Stimulated activated CD8-positive, alpha-beta memory T cell treated with anti-CD3 and anti-CD28 coated beads, Interleukin-4, amount 100 ng/mL, for 4 hours (primary cell): Measurements from ENCODE around the gene SLC25A47.

ENCODE experiments used
- DNase-seq, 2 donors: peaks; one replicate each; pipeline ENCODE4 v3.0.0-alpha.2; 2020; ENCODE audit warnings: low read depth in 2 of 2, low spot score in 1 of 2

SLC25A47 gene

DNA sequence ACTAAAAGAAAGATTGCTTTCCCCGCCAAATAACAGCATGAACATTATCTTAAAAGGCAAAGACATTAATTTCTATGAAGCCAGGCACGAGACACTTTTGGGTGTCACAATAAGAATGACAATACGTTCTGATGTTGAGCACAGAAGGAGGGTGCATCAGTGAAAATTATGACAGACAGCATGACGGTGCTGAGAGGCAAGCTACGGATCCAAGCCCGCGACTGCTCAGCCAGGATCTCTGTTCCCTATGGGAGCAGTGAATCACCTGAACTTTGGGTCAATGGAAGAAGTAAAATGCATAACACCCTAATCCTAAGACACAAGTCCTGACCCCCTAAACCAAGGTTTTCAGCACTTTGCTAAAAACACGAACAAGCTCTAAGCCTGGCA is 51.7 kb downstream of the SLC25A47 start:
- DNase-seq = no peak

DNA sequence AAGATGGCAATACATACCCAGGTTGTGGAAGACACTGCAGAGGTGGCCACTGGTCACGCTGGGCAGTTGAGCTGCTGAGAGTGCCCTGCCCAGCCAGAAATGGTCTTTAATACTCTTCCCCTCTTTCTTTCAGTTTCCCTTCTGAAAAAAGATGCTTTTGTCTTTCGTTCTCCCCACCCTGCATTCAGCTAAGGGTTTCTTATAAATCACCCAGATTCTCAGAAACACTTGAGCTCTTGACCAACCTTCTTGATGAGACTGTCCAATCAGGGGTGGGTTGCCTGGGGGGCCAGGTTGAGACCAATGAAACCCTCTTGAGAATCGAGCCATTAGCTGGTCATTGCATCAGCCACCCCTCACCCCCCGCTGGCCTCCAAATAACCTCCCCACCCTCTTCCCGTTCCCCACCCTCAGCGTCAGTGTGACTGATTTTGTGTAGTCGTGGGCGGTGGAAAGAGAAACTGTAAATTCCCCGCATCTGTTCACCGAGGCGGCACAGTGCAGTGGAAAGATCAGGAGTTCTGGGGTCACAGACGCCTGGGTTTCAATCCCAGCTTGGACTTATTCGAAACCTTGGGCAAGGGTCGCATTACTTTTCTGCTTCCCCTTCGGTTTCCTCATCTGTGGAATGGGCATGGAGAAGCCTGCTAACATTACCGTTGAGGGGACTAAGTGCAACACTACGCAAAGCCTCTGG is 52.3 kb downstream of the SLC25A47 start:
- peak; percentile 61 to 75 for DNase-seq

DNA sequence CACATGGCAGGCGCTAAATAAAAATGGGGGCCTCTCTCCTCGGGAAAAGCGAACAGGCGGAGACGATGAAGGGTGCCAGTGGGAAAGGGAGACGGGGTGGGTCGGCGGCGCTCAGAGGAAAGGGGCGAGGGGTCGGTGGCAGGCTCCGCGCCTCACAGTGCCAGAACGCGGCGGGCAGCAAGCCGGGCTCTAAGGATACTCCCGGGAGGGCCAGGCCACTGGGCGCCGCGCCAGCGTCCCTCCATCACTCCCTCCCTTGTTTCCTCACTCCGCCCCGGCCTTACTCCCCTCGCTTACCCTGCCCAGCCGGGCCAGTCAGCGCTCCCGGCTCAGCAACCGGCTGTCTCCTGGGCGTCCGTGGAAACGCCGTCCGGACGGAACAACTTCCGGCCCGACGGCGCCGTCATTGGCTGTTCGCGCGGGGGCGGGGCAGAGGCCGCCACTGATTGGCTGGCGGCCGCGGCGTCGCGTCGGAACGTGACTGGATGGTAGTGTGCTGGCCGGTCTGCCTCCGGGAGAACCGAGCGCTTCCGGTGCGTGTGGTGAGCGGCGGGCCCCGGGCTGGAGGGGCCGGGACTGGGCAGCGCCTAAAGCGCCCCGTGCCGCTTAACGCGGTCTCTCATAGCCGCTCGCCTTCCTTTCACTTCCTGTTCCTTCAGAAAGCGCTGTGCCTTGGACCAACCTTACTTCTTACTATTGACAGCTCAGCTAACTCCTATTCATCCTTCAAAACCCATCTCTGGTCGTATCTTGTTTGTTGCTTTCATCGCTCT is 53.0 kb downstream of the SLC25A47 start, which contains the start of gene WDR25:
TSS of gene WDR25 (plus strand) at position 523 of the 773 bp plus-strand sequence.
- peak; percentile 80 to 86 for DNase-seq

DNA sequence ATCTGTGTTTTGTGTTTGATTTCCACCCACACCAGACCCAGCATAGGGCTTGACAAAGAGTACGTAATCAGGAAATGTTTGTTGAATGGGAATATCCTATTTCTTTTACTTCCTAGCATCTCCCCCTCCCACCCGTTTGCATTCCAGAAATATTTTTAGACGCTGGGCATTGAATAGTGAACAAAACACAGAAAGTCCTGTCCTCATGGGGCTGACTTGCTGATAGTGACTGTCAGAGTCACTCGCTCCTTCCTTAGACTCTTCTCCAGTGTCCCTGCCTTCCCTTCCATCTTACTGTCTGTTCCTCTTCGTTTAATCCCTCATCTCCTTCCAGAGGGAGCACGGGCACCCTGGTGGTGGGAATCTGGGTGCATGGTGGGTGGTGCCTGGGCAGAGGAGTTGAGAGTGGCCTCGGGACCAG is 53.6 kb downstream of the SLC25A47 start:
- no peak for DNase-seq
